OCI-LY1 (cell line): Measurements from ENCODE around the gene CADM3.

Experiments
- H2AFZ ChIP-seq: fragments of 200-600 bp; sonication (generic), shearing (Covaris generic); 2 replicates; pipeline ENCODE4 v1.6.0; 2014; ENCODE audit warnings: antibody characterized with exemption, mild to moderate bottlenecking, low read length
- H3F3A ChIP-seq: fragments of 200-600 bp; sonication (generic), shearing (Covaris generic); 2 replicates; pipeline ENCODE4 v1.6.0; 2014; ENCODE audit warnings: mild to moderate bottlenecking, antibody characterized with exemption, low read length, moderate library complexity; ENCODE audit not compliant: insufficient read depth
- H3K27ac ChIP-seq: fragments of 200-600 bp; sonication (generic); 2 replicates; pipeline ENCODE4 v1.5.1; 2014; ENCODE audit warnings: low read length, mixed run types, mild to moderate bottlenecking, low read depth; ENCODE audit not compliant: poor library complexity, severe bottlenecking
- H3K27me3 ChIP-seq: fragments of 200-600 bp; sonication (generic); 2 replicates; pipeline ENCODE4 v1.6.0; 2014; ENCODE audit warnings: antibody characterized with exemption, mild to moderate bottlenecking, low read length, moderate library complexity; ENCODE audit not compliant: insufficient read depth
- H3K36me3 ChIP-seq: fragments of 200-600 bp; sonication (generic); 2 replicates; pipeline ENCODE4 v1.6.1; 2014; ENCODE audit warnings: mild to moderate bottlenecking, antibody characterized with exemption, low read length, moderate library complexity, mixed read lengths; ENCODE audit not compliant: insufficient read depth
- H3K4me1 ChIP-seq: fragments of 200-600 bp; sonication (generic); 2 replicates; pipeline ENCODE4 v1.5.1; 2014; ENCODE audit warnings: mild to moderate bottlenecking, low read length, moderate library complexity; ENCODE audit not compliant: insufficient read depth, severe bottlenecking
- H3K4me2 ChIP-seq: fragments of 200-600 bp; sonication (generic), shearing (Covaris generic); 2 replicates; pipeline ENCODE4 v1.6.1; 2014; ENCODE audit warnings: low read length
- H3K4me3 ChIP-seq: fragments of 200-600 bp; sonication (generic); 2 replicates; pipeline ENCODE4 v1.5.1; 2014; ENCODE audit warnings: low read length, low read depth, mild to moderate bottlenecking, mixed read lengths; ENCODE audit not compliant: poor library complexity, severe bottlenecking
- H3K79me2 ChIP-seq: fragments of 200-600 bp; shearing (Covaris generic); 2 replicates; pipeline ENCODE4 v1.6.1; 2016; ENCODE audit warnings: mixed run types, low read length, mixed read lengths; ENCODE audit not compliant: insufficient read depth
- H3K9ac ChIP-seq: fragments of 200-600 bp; sonication (generic), shearing (Covaris generic); 2 replicates; pipeline ENCODE4 v1.6.1; 2014; ENCODE audit warnings: mild to moderate bottlenecking, low read length, mixed read lengths
- H3K9me2 ChIP-seq: fragments of 200-600 bp; sonication (generic), shearing (Covaris generic); 2 replicates; pipeline ENCODE4 v1.6.1; 2014; ENCODE audit warnings: low read depth, mild to moderate bottlenecking, low read length, mixed read lengths
- H3K9me3 ChIP-seq: fragments of 200-600 bp; shearing (Covaris generic); 2 replicates; pipeline ENCODE4 v1.6.1; 2014; ENCODE audit warnings: low read length, mixed read lengths
- H4K20me1 ChIP-seq: fragments of 200-600 bp; sonication (generic), shearing (Covaris generic); 2 replicates; pipeline ENCODE4 v1.6.0; 2016; ENCODE audit warnings: mild to moderate bottlenecking, low read length; ENCODE audit not compliant: insufficient read depth
- EZH2 ChIP-seq: fragments of 200-600 bp; sonication (generic), shearing (Covaris generic); IDR thresholded peaks from 2 replicates; pipeline ENCODE4 v1.8.0; 2017; ENCODE audit warnings: borderline replicate concordance, mixed run types, mild to moderate bottlenecking, antibody characterized with exemption, low read length, moderate library complexity, mixed read lengths
- TF ChIP-seq, protein P1 (sequence below): fragments of 200-600 bp; sonication (generic), shearing (Covaris generic); IDR thresholded peaks from 2 replicates; pipeline ENCODE4 v1.5.1; 2017; ENCODE audit warnings: mild to moderate bottlenecking, antibody characterized with exemption, low read length, moderate library complexity, mixed read lengths

The CADM3 gene

DNA sequence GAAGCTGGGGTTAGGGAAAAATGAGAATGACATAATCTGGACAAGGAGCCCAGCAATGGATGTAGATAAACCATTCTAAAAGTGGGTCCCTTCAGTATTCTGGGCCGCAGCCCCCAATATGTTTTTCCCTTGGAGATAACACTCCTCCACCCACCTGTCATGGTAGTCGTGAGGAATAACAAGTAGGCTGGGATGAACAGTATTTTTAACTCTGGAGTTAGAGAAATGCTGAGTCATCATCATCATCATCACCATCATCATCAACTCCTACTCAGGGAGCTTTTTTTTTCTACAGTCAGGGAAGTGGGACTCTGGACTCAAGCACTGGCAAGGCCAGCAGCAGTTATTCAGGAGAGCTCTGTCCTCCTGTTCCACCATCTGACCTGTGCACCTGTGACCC, 12.8 kb downstream of the CADM3 start:
- no peaks in the 10 kb centered on the region for H3F3A ChIP-seq
- H3K36me3 ChIP-seq: no peaks in the 10 kb centered on the region
- H3K9me2 ChIP-seq: no peaks in the 10 kb centered on the region
- H3K4me1 ChIP-seq: no peaks in the 10 kb centered on the region
- no peaks in the 10 kb centered on the region for H4K20me1 ChIP-seq
- H3K4me3 ChIP-seq: no peak overlapping the region
- H3K9me3 ChIP-seq: no peaks in the 10 kb centered on the region
- no peaks in the 10 kb centered on the region for H3K79me2 ChIP-seq
- H3K4me2 ChIP-seq: no peak overlapping the region
- H2AFZ ChIP-seq: no peak overlapping the region
- H3K27ac ChIP-seq: no peak overlapping the region
- H3K9ac ChIP-seq: no peak overlapping the region
- TF ChIP-seq EZH2: no peak
- TF ChIP-seq, protein P1, sequence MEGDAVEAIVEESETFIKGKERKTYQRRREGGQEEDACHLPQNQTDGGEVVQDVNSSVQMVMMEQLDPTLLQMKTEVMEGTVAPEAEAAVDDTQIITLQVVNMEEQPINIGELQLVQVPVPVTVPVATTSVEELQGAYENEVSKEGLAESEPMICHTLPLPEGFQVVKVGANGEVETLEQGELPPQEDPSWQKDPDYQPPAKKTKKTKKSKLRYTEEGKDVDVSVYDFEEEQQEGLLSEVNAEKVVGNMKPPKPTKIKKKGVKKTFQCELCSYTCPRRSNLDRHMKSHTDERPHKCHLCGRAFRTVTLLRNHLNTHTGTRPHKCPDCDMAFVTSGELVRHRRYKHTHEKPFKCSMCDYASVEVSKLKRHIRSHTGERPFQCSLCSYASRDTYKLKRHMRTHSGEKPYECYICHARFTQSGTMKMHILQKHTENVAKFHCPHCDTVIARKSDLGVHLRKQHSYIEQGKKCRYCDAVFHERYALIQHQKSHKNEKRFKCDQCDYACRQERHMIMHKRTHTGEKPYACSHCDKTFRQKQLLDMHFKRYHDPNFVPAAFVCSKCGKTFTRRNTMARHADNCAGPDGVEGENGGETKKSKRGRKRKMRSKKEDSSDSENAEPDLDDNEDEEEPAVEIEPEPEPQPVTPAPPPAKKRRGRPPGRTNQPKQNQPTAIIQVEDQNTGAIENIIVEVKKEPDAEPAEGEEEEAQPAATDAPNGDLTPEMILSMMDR: no peak
- H3K27me3 ChIP-seq: no peaks in the 10 kb centered on the region

DNA sequence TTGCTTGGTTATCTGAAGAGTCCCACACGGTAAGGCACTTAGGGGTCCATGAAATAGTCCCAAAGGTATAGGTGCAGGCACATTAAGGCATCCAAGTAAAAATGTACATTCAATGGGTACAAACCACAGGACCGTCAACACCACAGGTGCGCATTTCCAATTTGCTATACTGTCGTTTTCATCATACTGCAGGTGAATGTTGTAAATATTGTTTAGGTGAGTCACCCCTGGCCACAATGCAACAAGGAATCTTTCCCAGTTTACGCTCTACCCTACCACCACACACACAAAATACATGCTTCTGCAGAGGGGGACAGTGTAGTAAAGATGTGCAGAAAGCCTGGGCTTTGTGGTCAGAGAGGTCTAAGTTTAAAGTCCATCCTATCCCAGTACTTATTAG, 13.7 kb downstream of the CADM3 start:
- Histone ChIP-seq H3K9ac (no peak overlapping the region), H3K4me1 (no peaks in the 10 kb centered on the region), H3K27ac (no peak overlapping the region), H2AFZ (no peak overlapping the region), H3F3A (no peaks in the 10 kb centered on the region), H3K79me2 (no peaks in the 10 kb centered on the region), H3K27me3 (no peaks in the 10 kb centered on the region), H3K36me3 (no peaks in the 10 kb centered on the region), H3K4me2 (no peak overlapping the region), H3K9me2 (no peaks in the 10 kb centered on the region), H4K20me1 (no peaks in the 10 kb centered on the region), H3K9me3 (no peaks in the 10 kb centered on the region), H3K4me3 (no peak overlapping the region)
- TF ChIP-seq, protein P1: no peak
- TF ChIP-seq EZH2: no peak

GRCh38 chr1:159187033-159187432, 15.6 kb downstream of the CADM3 start:
- Histone ChIP-seq H3K79me2 (no peaks in the 10 kb centered on the region), H3F3A (no peaks in the 10 kb centered on the region), H4K20me1 (no peaks in the 10 kb centered on the region), H3K9ac (no peak overlapping the region), H3K4me2 (no peak overlapping the region), H3K27me3 (no peaks in the 10 kb centered on the region), H3K9me3 (no peaks in the 10 kb centered on the region), H3K27ac (no peak overlapping the region), H2AFZ (no peak overlapping the region), H3K36me3 (no peaks in the 10 kb centered on the region), H3K4me3 (no peak overlapping the region), H3K4me1 (no peaks in the 10 kb centered on the region), H3K9me2 (no peaks in the 10 kb centered on the region)
- TF ChIP-seq EZH2: no peak
- TF ChIP-seq, protein P1: no peak
